ENCODE data around the gene TNIK. TPM values are rescaled to one million over a fixed set of nuclear protein-coding genes. Genes with fewer than 3 reads are reported as not detected.

The TNIK gene
- total and polyA plus RNA-seq, 2 experiments from 2014 or later: 7.4 to 13.8 TPM

- Histone ChIP-seq H3K27ac (no peak overlapping the region), H3K4me1 (ENCODE audit: insufficient read depth) (no peaks in the 10 kb centered on the region), H3K36me3 (replicated peaks; ENCODE audit: insufficient read depth, low read depth) (no peaks in the 10 kb centered on the region), H2AFZ (no peak overlapping the region), H4K20me1 (ENCODE audit: insufficient read depth, poor library complexity, severe bottlenecking) (no peaks in the 10 kb centered on the region), H3K27me3 (no peaks in the 10 kb centered on the region), H3K9me2 (replicated peaks; ENCODE audit: insufficient read depth) (no peaks in the 10 kb centered on the region), H3K4me3 (no peak overlapping the region), H3K9me3 (ENCODE audit: low read depth) (no peaks in the 10 kb centered on the region), H3K79me2 (no peaks in the 10 kb centered on the region), H3K4me2 (no peak overlapping the region)
- DNase-seq (ENCODE audit: low spot score): no peak
- WGBS (ENCODE audit: low lambda C conversion rate, missing lambda C conversion rate): 83% methylated on average over 3 of the region's 3 CpGs
- TF ChIP-seq, protein P1, sequence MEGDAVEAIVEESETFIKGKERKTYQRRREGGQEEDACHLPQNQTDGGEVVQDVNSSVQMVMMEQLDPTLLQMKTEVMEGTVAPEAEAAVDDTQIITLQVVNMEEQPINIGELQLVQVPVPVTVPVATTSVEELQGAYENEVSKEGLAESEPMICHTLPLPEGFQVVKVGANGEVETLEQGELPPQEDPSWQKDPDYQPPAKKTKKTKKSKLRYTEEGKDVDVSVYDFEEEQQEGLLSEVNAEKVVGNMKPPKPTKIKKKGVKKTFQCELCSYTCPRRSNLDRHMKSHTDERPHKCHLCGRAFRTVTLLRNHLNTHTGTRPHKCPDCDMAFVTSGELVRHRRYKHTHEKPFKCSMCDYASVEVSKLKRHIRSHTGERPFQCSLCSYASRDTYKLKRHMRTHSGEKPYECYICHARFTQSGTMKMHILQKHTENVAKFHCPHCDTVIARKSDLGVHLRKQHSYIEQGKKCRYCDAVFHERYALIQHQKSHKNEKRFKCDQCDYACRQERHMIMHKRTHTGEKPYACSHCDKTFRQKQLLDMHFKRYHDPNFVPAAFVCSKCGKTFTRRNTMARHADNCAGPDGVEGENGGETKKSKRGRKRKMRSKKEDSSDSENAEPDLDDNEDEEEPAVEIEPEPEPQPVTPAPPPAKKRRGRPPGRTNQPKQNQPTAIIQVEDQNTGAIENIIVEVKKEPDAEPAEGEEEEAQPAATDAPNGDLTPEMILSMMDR (IDR thresholded peaks at IDR 0.05; ENCODE audit: poor library complexity): no peak
- TF ChIP-seq EZH2phosphoT487 (IDR thresholded peaks at IDR 0.05; ENCODE audit: low read depth, severe bottlenecking, unreplicated experiment): no peak
- no peak for TF ChIP-seq EZH2 (IDR thresholded peaks at IDR 0.05; ENCODE audit: borderline replicate concordance)
Observed at GRCh38 chr3:171145798-171146197, 314.4 kb downstream of the TNIK start.

DNA sequence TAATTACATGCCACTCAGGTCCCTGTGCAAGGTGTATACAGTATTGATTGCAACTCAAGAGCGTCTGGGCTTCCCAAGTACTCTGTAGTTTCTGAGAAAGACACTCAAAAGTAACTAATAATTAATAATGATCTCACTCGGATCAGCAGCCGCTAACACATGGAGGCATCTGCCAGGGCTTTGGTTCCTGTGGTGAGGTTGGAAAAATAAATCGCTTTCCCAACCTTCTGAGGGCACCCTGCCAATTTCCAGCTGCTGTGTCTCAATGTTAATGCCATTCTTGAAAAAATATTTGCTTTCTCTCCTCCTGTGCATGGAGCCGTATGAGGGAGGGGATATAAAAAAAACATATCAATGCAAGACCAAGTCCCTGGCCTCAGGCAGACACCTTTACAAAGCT is 317.2 kb downstream of the TNIK start:
- TF ChIP-seq EZH2phosphoT487 (IDR thresholded peaks at IDR 0.05; ENCODE audit: low read depth, severe bottlenecking, unreplicated experiment) (no peak), EZH2 (IDR thresholded peaks at IDR 0.05; ENCODE audit: borderline replicate concordance) (no peak)
- TF ChIP-seq, protein P1 (IDR thresholded peaks at IDR 0.05; ENCODE audit: poor library complexity): no peak
- H3K9me2 ChIP-seq (replicated peaks; ENCODE audit: insufficient read depth): no peaks in the 10 kb centered on the region
- no peaks in the 10 kb centered on the region for H3K9me3 ChIP-seq (ENCODE audit: low read depth)
- H3K36me3 ChIP-seq (replicated peaks; ENCODE audit: insufficient read depth, low read depth): no peaks in the 10 kb centered on the region
- no peaks in the 10 kb centered on the region for H3K79me2 ChIP-seq
- H3K27ac ChIP-seq: no peak overlapping the region
- no peak for DNase-seq (ENCODE audit: low spot score)
- H3K4me3 ChIP-seq: no peak overlapping the region
- no peak overlapping the region for H3K4me2 ChIP-seq
- no peaks in the 10 kb centered on the region for H3K4me1 ChIP-seq (ENCODE audit: insufficient read depth)
- 90% methylated on average over 5 of the region's 5 CpGs for WGBS (ENCODE audit: low lambda C conversion rate, missing lambda C conversion rate)
- H3K27me3 ChIP-seq: no peaks in the 10 kb centered on the region
- no peak overlapping the region for H2AFZ ChIP-seq
- H4K20me1 ChIP-seq (ENCODE audit: insufficient read depth, poor library complexity, severe bottlenecking): no peaks in the 10 kb centered on the region

- Histone ChIP-seq H3K79me2 (no peaks in the 10 kb centered on the region), H3K36me3 (replicated peaks; ENCODE audit: insufficient read depth, low read depth) (no peaks in the 10 kb centered on the region), H3K27ac (no peak overlapping the region), H3K4me1 (ENCODE audit: insufficient read depth) (no peaks in the 10 kb centered on the region), H3K4me2 (no peak overlapping the region), H3K9me2 (replicated peaks; ENCODE audit: insufficient read depth) (no peaks in the 10 kb centered on the region), H3K4me3 (no peak overlapping the region), H4K20me1 (ENCODE audit: insufficient read depth, poor library complexity, severe bottlenecking) (no peaks in the 10 kb centered on the region), H3K27me3 (no peaks in the 10 kb centered on the region), H3K9me3 (ENCODE audit: low read depth) (no peaks in the 10 kb centered on the region), H2AFZ (no peak overlapping the region)
- no peak for DNase-seq (ENCODE audit: low spot score)
- TF ChIP-seq, protein P1 (IDR thresholded peaks at IDR 0.05; ENCODE audit: poor library complexity): no peak
- TF ChIP-seq EZH2phosphoT487 (IDR thresholded peaks at IDR 0.05; ENCODE audit: low read depth, severe bottlenecking, unreplicated experiment) (no peak), EZH2 (IDR thresholded peaks at IDR 0.05; ENCODE audit: borderline replicate concordance) (no peak)
- 98% methylated on average over 10 of the region's 10 CpGs for WGBS (ENCODE audit: low lambda C conversion rate, missing lambda C conversion rate)
Observed at GRCh38 chr3:171140246-171140645, 320.0 kb downstream of the TNIK start.

DNA sequence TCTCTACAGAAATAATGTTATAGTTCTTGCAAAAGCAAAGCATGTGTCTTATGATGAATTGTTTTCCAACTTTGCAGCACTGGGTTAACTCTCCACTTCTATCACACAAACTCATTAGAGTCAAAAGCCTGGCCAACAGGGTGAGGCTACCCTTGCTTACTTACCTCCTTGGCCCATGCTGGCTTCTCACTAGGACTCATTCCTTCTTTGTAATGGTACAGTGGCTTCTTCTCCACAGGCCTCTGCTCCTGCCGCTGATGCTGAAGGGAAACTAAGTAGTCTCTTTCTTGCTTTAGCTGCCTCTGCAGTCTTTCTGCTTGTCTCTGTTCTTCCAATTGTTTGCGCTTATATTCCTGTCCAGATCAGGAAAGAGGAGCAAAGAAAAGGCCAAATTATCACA is 322.2 kb downstream of the TNIK start:
- Histone ChIP-seq H3K27ac (no peak overlapping the region), H3K4me2 (no peak overlapping the region), H4K20me1 (ENCODE audit: insufficient read depth, poor library complexity, severe bottlenecking) (no peaks in the 10 kb centered on the region), H3K36me3 (replicated peaks; ENCODE audit: insufficient read depth, low read depth) (no peaks in the 10 kb centered on the region), H3K79me2 (no peaks in the 10 kb centered on the region), H3K9me2 (replicated peaks; ENCODE audit: insufficient read depth) (no peaks in the 10 kb centered on the region), H3K9me3 (ENCODE audit: low read depth) (no peaks in the 10 kb centered on the region), H3K27me3 (no peaks in the 10 kb centered on the region), H3K4me1 (ENCODE audit: insufficient read depth) (no peaks in the 10 kb centered on the region), H3K4me3 (no peak overlapping the region), H2AFZ (no peak overlapping the region)
- 96% methylated on average over 2 of the region's 2 CpGs for WGBS (ENCODE audit: low lambda C conversion rate, missing lambda C conversion rate)
- DNase-seq (ENCODE audit: low spot score): no peak
- TF ChIP-seq EZH2phosphoT487 (IDR thresholded peaks at IDR 0.05; ENCODE audit: low read depth, severe bottlenecking, unreplicated experiment) (no peak), EZH2 (IDR thresholded peaks at IDR 0.05; ENCODE audit: borderline replicate concordance) (no peak)
- TF ChIP-seq, protein P1 (IDR thresholded peaks at IDR 0.05; ENCODE audit: poor library complexity): no peak

Data from hepatocyte (in vitro differentiated cells).